Adrenal gland (tissue), 5 donors: ENCODE data around the gene XIRP1.

Experiments
- CTCF ChIP-seq, 6 experiments: fragments of 450-650 bp in 4 of 6; fragments of 200-600 bp in 2 of 6; sonication (generic) in 1 of 6; IDR thresholded peaks; 1 replicate in 5 of 6; 2 replicates in 1 of 6; pipeline versions ENCODE4 v1.5.1 to v1.8.0; 2016 to 2021; ENCODE audit warnings: antibody characterized with exemption in 6 of 6, mild to moderate bottlenecking in 2 of 6, moderate library complexity in 1 of 6
- POLR2A ChIP-seq, 2 donors: fragments of 450-650 bp; IDR thresholded peaks; one replicate each; pipeline ENCODE4 v1.6.1; 2017; ENCODE audit warnings: antibody characterized with exemption in 2 of 2, mild to moderate bottlenecking in 2 of 2, moderate library complexity in 1 of 2
- donor health status: DM: no; HTN: no; CAD: no.

- TF ChIP-seq CTCF (IDR thresholded peaks at IDR 0.05), result no peak
- TF ChIP-seq POLR2A (IDR thresholded peaks at IDR 0.05), result no peak
Measured at GRCh38 chr3:39154280-39155021, 37.9 kb downstream of the XIRP1 start.
